GM18873 (cell line): Measurements from ENCODE around the gene NR2C1.

Source experiments
- ATAC-seq: cut with Tn5 transposase; IDR thresholded peaks from one replicate; pipeline ENCODE4 v1.9.1; 2021; ENCODE audit warnings: mild to moderate bottlenecking, moderate library complexity, moderate number of reproducible peaks; ENCODE audit not compliant: unreplicated experiment, low FRiP score

Gene NR2C1

GRCh38 chr12:94970560-94970959 is 102.9 kb downstream of the NR2C1 start:
- ATAC-seq = no peak
